Activated naive CD4-positive, alpha-beta T cell treated with anti-CD3 and anti-CD28 coated beads, Interleukin-2, amount 10 ng/mL, durations not matched to agents 7 days and 5 days (primary cell): Measurements from ENCODE around the gene SEL1L3.
A peak's percentile ranks its signal among the peaks of the same experiment; 100 is the strongest.

ENCODE experiments used
- CTCF ChIA-PET: fragments of 350-600 bp; sonication (Branson Sonifier 250); formaldehyde crosslinking; loops from one replicate; lab custom pipeline; 2021; ENCODE audit warnings: antibody characterized with exemption; lab: Charles Lee
- DNase-seq: peaks from one replicate; pipeline ENCODE4 v3.0.0-alpha.2; 2020
- H3K27ac Mint-ChIP-seq: one replicate; pipeline ENCODE4 v1.8.0; 2021; ENCODE audit warnings: mild to moderate bottlenecking, moderate library complexity, mixed read lengths
- H3K27me3 Mint-ChIP-seq: one replicate; pipeline ENCODE4 v1.8.0; 2021; ENCODE audit warnings: mild to moderate bottlenecking, mixed read lengths
- H3K36me3 Mint-ChIP-seq: one replicate; pipeline ENCODE4 v1.8.0; 2021; ENCODE audit warnings: mixed read lengths
- H3K4me1 Mint-ChIP-seq: one replicate; pipeline ENCODE4 v1.8.0; 2021; ENCODE audit warnings: mixed read lengths
- H3K4me3 Mint-ChIP-seq: one replicate; pipeline ENCODE4 v1.8.0; 2021; ENCODE audit warnings: mild to moderate bottlenecking, moderate library complexity, mixed read lengths
- H3K9me3 Mint-ChIP-seq: one replicate; pipeline ENCODE4 v1.8.0; 2021; ENCODE audit warnings: mixed read lengths

SEL1L3 gene

GRCh38 chr4:25767877-25768725 is 94.7 kb downstream of the SEL1L3 start:
- no peaks in the 10 kb centered on the region for H3K9me3 Mint-ChIP-seq
- H3K4me3 Mint-ChIP-seq = no peak overlapping the region
- H3K27me3 Mint-ChIP-seq = no peaks in the 10 kb centered on the region
- DNase-seq = peak; percentile 42
- peaks cover 34% of the 10 kb centered on the region for H3K36me3 Mint-ChIP-seq
- no peaks in the 10 kb centered on the region for H3K4me1 Mint-ChIP-seq
- CTCF ChIA-PET = interaction anchor here (0.9 to 4.0 kb wide), 5 partner anchors 9 to 328 kb away, joined by 3 to 19 read pairs (median 3); no protein-coding TSS in a partner anchor
- no peak overlapping the region for H3K27ac Mint-ChIP-seq

- Mint-ChIP-seq H3K27ac (no peak overlapping the region), H3K27me3 (no peaks in the 10 kb centered on the region), H3K4me3 (no peak overlapping the region), H3K36me3 (peaks cover 61% of the 10 kb centered on the region), H3K4me1 (no peaks in the 10 kb centered on the region), H3K9me3 (no peaks in the 10 kb centered on the region)
- no peak for DNase-seq
- CTCF ChIA-PET = interaction anchor here (1.1 kb wide), 1 partner anchor 10 kb away, joined by 3 read pairs; no protein-coding TSS in a partner anchor
Observed at GRCh38 chr4:25760518-25761157, 102.2 kb downstream of the SEL1L3 start.

DNA sequence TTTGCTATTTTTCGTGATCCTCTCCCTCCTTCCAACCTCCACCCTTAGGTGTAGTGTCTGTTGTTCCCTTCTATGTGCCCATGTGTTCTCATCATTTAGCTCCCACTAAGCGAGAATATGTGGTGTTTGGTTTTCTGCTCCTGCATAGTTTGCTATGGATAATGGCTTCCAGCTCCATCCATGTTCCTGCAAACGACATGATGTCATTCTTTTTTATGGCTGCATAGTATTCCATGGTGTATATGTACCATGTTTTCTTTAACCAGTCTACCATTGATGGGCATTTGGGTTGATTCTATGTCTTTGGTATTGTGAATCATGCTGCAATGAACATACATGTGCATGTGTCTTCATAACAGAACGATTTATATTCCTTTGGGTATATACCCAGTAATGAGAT is 102.7 kb downstream of the SEL1L3 start:
- no peak overlapping the region for H3K27ac Mint-ChIP-seq
- H3K9me3 Mint-ChIP-seq = no peaks in the 10 kb centered on the region
- H3K4me3 Mint-ChIP-seq = no peak overlapping the region
- no peak for DNase-seq
- no peaks in the 10 kb centered on the region for H3K27me3 Mint-ChIP-seq
- H3K36me3 Mint-ChIP-seq = peaks cover 62% of the 10 kb centered on the region
- no peaks in the 10 kb centered on the region for H3K4me1 Mint-ChIP-seq
- CTCF ChIA-PET = interaction anchor here (1.1 kb wide), 1 partner anchor 11 kb away, joined by 3 read pairs; no protein-coding TSS in a partner anchor

- Mint-ChIP-seq H3K27ac (no peak overlapping the region), H3K36me3 (peaks cover 54% of the 10 kb centered on the region), H3K4me1 (no peaks in the 10 kb centered on the region), H3K4me3 (no peak overlapping the region), H3K27me3 (no peaks in the 10 kb centered on the region), H3K9me3 (no peaks in the 10 kb centered on the region)
- no peak for DNase-seq
- CTCF ChIA-PET = no interaction called here
Observed at GRCh38 chr4:25759101-25759500, 103.7 kb downstream of the SEL1L3 start.

- CTCF ChIA-PET = no interaction called here
- no peak overlapping the region for H3K27ac Mint-ChIP-seq
- H3K36me3 Mint-ChIP-seq = peaks cover 49% of the 10 kb centered on the region
- no peaks in the 10 kb centered on the region for H3K9me3 Mint-ChIP-seq
- no peaks in the 10 kb centered on the region for H3K27me3 Mint-ChIP-seq
- no peaks in the 10 kb centered on the region for H3K4me1 Mint-ChIP-seq
- no peak overlapping the region for H3K4me3 Mint-ChIP-seq
- DNase-seq = no peak
Observed at GRCh38 chr4:25757452-25757851, 105.3 kb downstream of the SEL1L3 start.

DNA sequence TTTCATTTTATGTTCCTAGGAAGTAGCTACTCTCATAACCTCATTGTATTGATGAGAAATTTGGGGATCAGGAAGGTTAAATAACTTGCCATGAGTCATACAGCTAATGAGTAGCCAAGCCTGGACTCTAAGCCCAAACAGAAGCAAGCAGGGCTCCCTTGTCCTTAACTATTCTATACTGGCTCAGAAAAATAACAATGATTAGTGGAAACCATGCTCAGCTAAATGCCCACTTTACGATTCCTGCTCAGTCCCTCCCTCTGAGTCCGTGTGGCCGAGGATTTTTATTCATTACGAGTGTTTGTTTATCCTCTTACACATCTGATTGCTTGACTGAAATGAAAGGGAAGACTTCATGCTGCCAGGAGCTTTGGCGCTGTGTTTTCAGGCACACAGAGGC is 106.3 kb downstream of the SEL1L3 start:
- Mint-ChIP-seq H3K9me3 (no peaks in the 10 kb centered on the region), H3K4me3 (no peak overlapping the region), H3K27me3 (no peaks in the 10 kb centered on the region), H3K27ac (no peak overlapping the region), H3K36me3 (peaks cover 42% of the 10 kb centered on the region), H3K4me1 (no peaks in the 10 kb centered on the region)
- CTCF ChIA-PET = interaction anchor here (0.7 to 1.0 kb wide), 2 partner anchors 11 to 15 kb away, joined by 3 read pairs; no protein-coding TSS in a partner anchor
- DNase-seq = no peak

GRCh38 chr4:25755911-25756310 is 106.9 kb downstream of the SEL1L3 start:
- no peaks in the 10 kb centered on the region for H3K9me3 Mint-ChIP-seq
- no peaks in the 10 kb centered on the region for H3K27me3 Mint-ChIP-seq
- CTCF ChIA-PET = interaction anchor here (0.7 to 1.3 kb wide), 3 partner anchors 12 to 15 kb away, joined by 3 read pairs; no protein-coding TSS in a partner anchor
- H3K36me3 Mint-ChIP-seq = peaks cover 41% of the 10 kb centered on the region
- no peaks in the 10 kb centered on the region for H3K4me1 Mint-ChIP-seq
- DNase-seq = no peak
- H3K4me3 Mint-ChIP-seq = no peak overlapping the region
- H3K27ac Mint-ChIP-seq = no peak overlapping the region

- Mint-ChIP-seq H3K36me3 (peaks cover 29% of the 10 kb centered on the region), H3K27me3 (no peaks in the 10 kb centered on the region), H3K9me3 (no peaks in the 10 kb centered on the region), H3K4me1 (no peaks in the 10 kb centered on the region), H3K4me3 (no peak overlapping the region), H3K27ac (no peak overlapping the region)
- CTCF ChIA-PET = no interaction called here
- DNase-seq = no peak
Observed at GRCh38 chr4:25753239-25753638, 109.5 kb downstream of the SEL1L3 start.

DNA sequence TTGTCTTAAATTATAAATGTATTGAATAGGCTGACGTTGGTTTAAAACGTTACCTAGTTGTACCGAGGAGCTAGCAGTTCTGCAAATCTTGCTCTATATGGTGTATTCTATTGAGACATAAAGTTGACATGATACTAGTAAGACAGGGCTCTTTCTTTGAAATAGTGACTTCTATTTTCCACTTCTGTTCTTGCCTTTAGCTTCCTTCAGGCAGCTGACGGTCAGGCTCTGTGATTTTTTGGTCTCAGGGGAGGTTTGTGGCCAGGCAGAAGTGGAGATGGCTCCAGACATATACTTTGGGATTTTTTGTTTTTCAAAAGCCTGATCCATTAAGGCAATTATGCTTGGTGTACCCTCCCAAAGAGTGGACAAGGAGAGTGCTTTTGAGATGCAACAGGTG is 111.9 kb downstream of the SEL1L3 start:
- CTCF ChIA-PET = no interaction called here
- peaks cover 26% of the 10 kb centered on the region for H3K36me3 Mint-ChIP-seq

DNA sequence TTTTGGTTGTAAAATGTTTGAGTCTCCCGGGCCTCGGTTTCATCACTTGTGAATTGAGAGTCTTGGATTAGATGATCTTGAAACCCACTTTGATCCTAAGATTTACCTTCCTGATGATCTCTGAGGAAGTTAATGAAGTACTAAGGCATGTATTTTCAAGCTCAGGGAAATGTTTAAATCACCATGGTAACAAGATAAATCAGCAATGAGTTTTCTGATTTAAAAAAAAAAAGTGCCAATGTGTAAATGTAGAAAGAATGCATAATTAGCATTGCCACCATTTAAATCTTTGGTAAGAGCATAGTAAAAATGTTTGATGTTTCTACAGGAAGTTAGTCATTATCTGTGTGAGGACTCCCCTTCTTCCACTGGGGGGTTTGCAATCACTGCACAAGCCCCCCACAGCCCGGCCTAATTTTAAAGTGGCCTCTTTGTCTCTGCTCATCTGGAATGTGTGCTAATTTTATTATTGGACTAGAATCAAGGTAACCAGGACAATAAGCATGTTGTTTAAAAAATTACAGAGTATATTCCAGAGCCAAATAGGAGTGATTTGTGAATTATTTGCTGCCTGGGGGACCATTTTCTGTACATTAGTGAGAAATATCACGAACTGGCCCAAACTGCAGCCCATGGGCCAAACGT is 113.5 kb downstream of the SEL1L3 start:
- Mint-ChIP-seq H3K27ac (no peak overlapping the region), H3K27me3 (no peaks in the 10 kb centered on the region), H3K4me1 (no peaks in the 10 kb centered on the region), H3K9me3 (no peaks in the 10 kb centered on the region), H3K4me3 (no peak overlapping the region), H3K36me3 (peaks cover 22% of the 10 kb centered on the region)
- CTCF ChIA-PET = no interaction called here
- DNase-seq = no peak

More for the DNA sequence above, 111.9 kb downstream of the SEL1L3 start:
- no peak overlapping the region for H3K4me3 Mint-ChIP-seq
- no peaks in the 10 kb centered on the region for H3K4me1 Mint-ChIP-seq
- DNase-seq = no peak
- H3K27me3 Mint-ChIP-seq = no peaks in the 10 kb centered on the region
- no peaks in the 10 kb centered on the region for H3K9me3 Mint-ChIP-seq
- H3K27ac Mint-ChIP-seq = no peak overlapping the region

- no peak overlapping the region for H3K27ac Mint-ChIP-seq
- H3K4me3 Mint-ChIP-seq = no peak overlapping the region
- no peaks in the 10 kb centered on the region for H3K9me3 Mint-ChIP-seq
- no peak for DNase-seq
- no peaks in the 10 kb centered on the region for H3K27me3 Mint-ChIP-seq
- H3K4me1 Mint-ChIP-seq = no peaks in the 10 kb centered on the region
- CTCF ChIA-PET = no interaction called here
- H3K36me3 Mint-ChIP-seq = peaks cover 14% of the 10 kb centered on the region
Observed at GRCh38 chr4:25743971-25744370, 118.8 kb downstream of the SEL1L3 start.

GRCh38 chr4:25729564-25729963 is 133.2 kb downstream of the SEL1L3 start:
- no peaks in the 10 kb centered on the region for H3K4me1 Mint-ChIP-seq
- no peaks in the 10 kb centered on the region for H3K36me3 Mint-ChIP-seq
- CTCF ChIA-PET = no interaction called here
- no peak for DNase-seq
- H3K4me3 Mint-ChIP-seq = no peak overlapping the region
- H3K9me3 Mint-ChIP-seq = no peaks in the 10 kb centered on the region
- H3K27me3 Mint-ChIP-seq = no peaks in the 10 kb centered on the region
- H3K27ac Mint-ChIP-seq = no peak overlapping the region

DNA sequence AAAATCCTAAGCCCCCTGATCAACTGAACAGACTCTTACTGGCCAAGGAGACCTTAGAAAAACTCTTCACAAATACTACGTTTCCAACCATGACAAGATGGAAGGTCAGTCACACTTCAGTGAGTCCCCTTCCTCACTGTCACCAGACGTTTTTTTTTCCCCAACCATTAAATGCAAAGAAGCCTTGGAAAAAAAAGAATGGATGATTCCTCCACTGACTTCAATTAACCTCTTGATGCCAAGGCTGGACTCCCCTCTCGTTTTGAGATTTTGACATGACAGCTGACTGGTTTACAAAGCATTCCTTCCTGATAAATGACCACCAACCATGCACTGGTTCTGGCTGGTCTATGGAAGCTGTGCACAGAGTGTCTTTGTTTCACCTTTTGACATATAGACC is 133.9 kb downstream of the SEL1L3 start:
- Mint-ChIP-seq H3K4me3 (no peak overlapping the region), H3K9me3 (no peaks in the 10 kb centered on the region), H3K4me1 (no peaks in the 10 kb centered on the region), H3K36me3 (no peaks in the 10 kb centered on the region), H3K27ac (no peak overlapping the region), H3K27me3 (no peaks in the 10 kb centered on the region)
- CTCF ChIA-PET = no interaction called here
- DNase-seq = no peak

- no peaks in the 10 kb centered on the region for H3K9me3 Mint-ChIP-seq
- H3K36me3 Mint-ChIP-seq = no peaks in the 10 kb centered on the region
- no peak overlapping the region for H3K27ac Mint-ChIP-seq
- CTCF ChIA-PET = no interaction called here
- DNase-seq = no peak
- H3K4me3 Mint-ChIP-seq = no peak overlapping the region
- H3K27me3 Mint-ChIP-seq = no peaks in the 10 kb centered on the region
- no peaks in the 10 kb centered on the region for H3K4me1 Mint-ChIP-seq
Observed at GRCh38 chr4:25727711-25728493, 134.9 kb downstream of the SEL1L3 start.
